Endodermal cell (in vitro differentiated cells): ENCODE measurements around the gene SPINK14. TPM values are rescaled to one million over a fixed set of nuclear protein-coding genes. Genes with fewer than 3 reads are reported as not detected.

ENCODE experiments used
- DNase-seq: peaks from one replicate; pipeline ENCODE4 v3.0.0-alpha.2; 2017
- H3K27ac ChIP-seq: 2 replicates; pipeline ENCODE4 v1.5.1; 2013; ENCODE audit warnings: mild to moderate bottlenecking, low read depth, low read length, moderate library complexity
- H3K27me3 ChIP-seq: 2 replicates; pipeline ENCODE4 v1.6.1; 2013; ENCODE audit warnings: mild to moderate bottlenecking, low read length, moderate library complexity; ENCODE audit not compliant: insufficient read depth, control insufficient read depth, poor library complexity, severe bottlenecking
- H3K36me3 ChIP-seq: 2 replicates; pipeline ENCODE4 v1.7.0; 2013; ENCODE audit warnings: mild to moderate bottlenecking, low read length, moderate library complexity; ENCODE audit not compliant: control insufficient read depth, insufficient read depth
- H3K4me1 ChIP-seq: one replicate; pipeline ENCODE4 v1.7.0; 2013; ENCODE audit warnings: low read length; ENCODE audit not compliant: control insufficient read depth, insufficient read depth
- H3K4me3 ChIP-seq: 2 replicates; pipeline ENCODE4 v1.5.1; 2013; ENCODE audit warnings: mild to moderate bottlenecking, low read length, moderate library complexity
- H3K9ac ChIP-seq: 2 replicates; pipeline ENCODE4 v1.6.1; 2013; ENCODE audit warnings: mild to moderate bottlenecking, low read length, moderate library complexity; ENCODE audit not compliant: poor library complexity, severe bottlenecking; ENCODE audit errors: extremely low read depth
- H3K9me3 ChIP-seq: 2 replicates; pipeline ENCODE4 v1.6.1; 2013; ENCODE audit warnings: mild to moderate bottlenecking, low read length, moderate library complexity; ENCODE audit not compliant: control insufficient read depth
- H3K27ac Mint-ChIP-seq: 2 replicates; pipeline ENCODE4 v1.8.0; 2020; ENCODE audit warnings: mixed read lengths
- H3K27me3 Mint-ChIP-seq: 2 replicates; pipeline ENCODE4 v1.8.0; 2021; ENCODE audit warnings: mild to moderate bottlenecking, mixed read lengths; ENCODE audit not compliant: insufficient read depth
- H3K36me3 Mint-ChIP-seq: 2 replicates; pipeline ENCODE4 v1.8.0; 2020; ENCODE audit warnings: low read depth, mixed read lengths
- H3K4me1 Mint-ChIP-seq: 2 replicates; pipeline ENCODE4 v1.8.0; 2020; ENCODE audit warnings: mixed read lengths
- H3K4me3 Mint-ChIP-seq: 2 replicates; pipeline ENCODE4 v1.8.0; 2020; ENCODE audit warnings: mild to moderate bottlenecking, moderate library complexity, mixed read lengths
- H3K9me3 Mint-ChIP-seq: 2 replicates; pipeline ENCODE4 v1.8.0; 2020; ENCODE audit warnings: mild to moderate bottlenecking, mixed read lengths
- WGBS, 2 experiments: methylation state at CpG; one replicate each; pipeline versions ENCODE4 v1.1.5 to v1.1.7; 2013; ENCODE audit warnings: missing lambda C conversion rate in 2 of 2, mixed read lengths in 1 of 2; ENCODE audit not compliant: insufficient coverage in 1 of 2, insufficient read length in 1 of 2; 5-methylcytosine and 5-hydroxymethylcytosine counted together
- total RNA-seq, 2 donors: library from RNA; stranded (reverse); fragmentation: NEBNext Ultra II Directional in 1 of 2; extraction: Animal tissue kit (Norgen Biotek cat#: 25700) in 1 of 2; gene quantifications; 2 replicates in 1 of 2; 3 replicates in 1 of 2; pipeline ENCODE4 v1.2.1, GENCODE V29; 2021
- TF ChIP-seq, protein P1 (sequence below): fragments of 200-600 bp; sonication (generic); conservative IDR thresholded peaks from 2 replicates; pipeline ENCODE4 v1.5.0; 2021; ENCODE audit warnings: antibody characterized with exemption, mild to moderate bottlenecking

SPINK14 gene
- total RNA-seq, 2 donors from 2014 or later = not detected

DNA sequence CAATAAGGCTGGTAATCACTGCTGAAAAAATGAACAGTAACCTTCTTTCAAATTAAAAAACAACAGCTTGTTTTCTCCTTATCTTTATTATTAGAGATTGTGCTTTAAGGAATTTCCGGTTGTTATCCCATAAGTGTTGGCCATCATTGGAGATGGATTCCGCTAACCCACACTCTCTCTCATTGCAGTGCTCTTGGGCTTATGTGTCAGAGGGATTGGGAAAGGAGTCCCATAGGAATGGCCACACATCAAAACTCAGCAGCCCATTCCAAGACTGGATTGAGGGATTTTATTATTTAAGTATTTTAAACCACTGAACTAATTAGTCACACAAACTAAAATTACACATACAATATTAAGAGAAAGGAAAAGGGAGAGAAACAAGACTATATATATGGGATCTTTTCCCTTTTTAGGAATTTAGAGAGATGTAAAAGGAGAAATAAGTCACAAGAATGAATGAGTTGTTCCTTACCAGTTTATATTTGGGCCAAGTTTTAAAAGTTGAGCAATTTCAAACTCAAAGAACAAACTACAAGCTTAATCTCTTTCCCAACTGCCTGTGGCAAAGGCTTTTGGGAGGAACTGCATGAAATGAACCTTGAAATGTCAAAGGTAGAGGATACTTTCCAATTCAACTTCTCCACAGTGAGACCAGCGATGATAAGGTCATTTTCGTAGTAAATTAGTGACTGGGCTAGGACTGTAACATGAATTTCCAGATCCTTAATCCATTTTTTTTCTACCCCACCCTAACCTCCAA, 36.9 kb downstream of the SPINK14 start:
- Mint-ChIP-seq H3K27me3 (peaks cover 15% of the 10 kb centered on the region), H3K9me3 (no peaks in the 10 kb centered on the region), H3K4me1 (peaks cover 10% of the 10 kb centered on the region), H3K27ac (no peak overlapping the region), H3K4me3 (no peak overlapping the region), H3K36me3 (no peaks in the 10 kb centered on the region)
- WGBS, 2 experiments = 98% methylated on average over 4 of the region's 4 CpGs; no CpG with 5 or more reads in 1 of the 2 experiments
- DNase-seq = no peak
- TF ChIP-seq, protein P1, sequence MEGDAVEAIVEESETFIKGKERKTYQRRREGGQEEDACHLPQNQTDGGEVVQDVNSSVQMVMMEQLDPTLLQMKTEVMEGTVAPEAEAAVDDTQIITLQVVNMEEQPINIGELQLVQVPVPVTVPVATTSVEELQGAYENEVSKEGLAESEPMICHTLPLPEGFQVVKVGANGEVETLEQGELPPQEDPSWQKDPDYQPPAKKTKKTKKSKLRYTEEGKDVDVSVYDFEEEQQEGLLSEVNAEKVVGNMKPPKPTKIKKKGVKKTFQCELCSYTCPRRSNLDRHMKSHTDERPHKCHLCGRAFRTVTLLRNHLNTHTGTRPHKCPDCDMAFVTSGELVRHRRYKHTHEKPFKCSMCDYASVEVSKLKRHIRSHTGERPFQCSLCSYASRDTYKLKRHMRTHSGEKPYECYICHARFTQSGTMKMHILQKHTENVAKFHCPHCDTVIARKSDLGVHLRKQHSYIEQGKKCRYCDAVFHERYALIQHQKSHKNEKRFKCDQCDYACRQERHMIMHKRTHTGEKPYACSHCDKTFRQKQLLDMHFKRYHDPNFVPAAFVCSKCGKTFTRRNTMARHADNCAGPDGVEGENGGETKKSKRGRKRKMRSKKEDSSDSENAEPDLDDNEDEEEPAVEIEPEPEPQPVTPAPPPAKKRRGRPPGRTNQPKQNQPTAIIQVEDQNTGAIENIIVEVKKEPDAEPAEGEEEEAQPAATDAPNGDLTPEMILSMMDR = no peak
- no peak overlapping the region for H3K27ac ChIP-seq
- H3K4me1 ChIP-seq = peaks cover 3% of the 10 kb centered on the region
- no peak overlapping the region for H3K4me3 ChIP-seq
- H3K9ac ChIP-seq = no peak overlapping the region
- no peaks in the 10 kb centered on the region for H3K36me3 ChIP-seq
- H3K9me3 ChIP-seq = no peaks in the 10 kb centered on the region
- H3K27me3 ChIP-seq = no peaks in the 10 kb centered on the region

DNA sequence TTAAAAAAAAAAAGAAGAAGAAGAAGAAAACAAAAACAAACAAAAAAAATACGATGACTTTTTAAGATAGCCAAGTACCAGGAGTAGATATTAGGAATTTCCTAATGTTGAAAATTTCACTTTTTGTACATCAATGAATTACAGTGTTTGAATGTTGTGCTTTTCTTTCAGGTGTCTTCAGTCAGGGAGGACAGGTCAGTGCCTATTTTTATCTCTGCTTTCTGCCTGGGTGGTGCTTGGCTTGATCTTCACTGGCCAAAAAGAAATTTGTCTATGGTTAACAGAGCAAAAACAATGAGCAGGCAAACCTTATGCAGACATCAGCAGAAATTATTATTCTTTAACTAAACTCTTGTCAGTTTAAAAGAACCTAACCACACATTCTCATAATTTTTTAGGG, 37.5 kb downstream of the SPINK14 start:
- H3K27me3 ChIP-seq = no peaks in the 10 kb centered on the region
- no peaks in the 10 kb centered on the region for H3K9me3 Mint-ChIP-seq
- DNase-seq = no peak
- H3K36me3 ChIP-seq = no peaks in the 10 kb centered on the region
- no peak overlapping the region for H3K9ac ChIP-seq
- no peak overlapping the region for H3K27ac ChIP-seq
- H3K4me1 Mint-ChIP-seq = peaks cover 10% of the 10 kb centered on the region
- no peak overlapping the region for H3K4me3 Mint-ChIP-seq
- H3K27ac Mint-ChIP-seq = no peak overlapping the region
- TF ChIP-seq, protein P1 = no peak
- peaks cover 3% of the 10 kb centered on the region for H3K4me1 ChIP-seq
- no peak overlapping the region for H3K4me3 ChIP-seq
- H3K9me3 ChIP-seq = no peaks in the 10 kb centered on the region
- H3K27me3 Mint-ChIP-seq = peaks cover 18% of the 10 kb centered on the region
- 91% methylated on average over 1 of the region's 1 CpG; no CpG with 5 or more reads in 1 of the 2 experiments for WGBS, 2 experiments
- H3K36me3 Mint-ChIP-seq = no peaks in the 10 kb centered on the region

DNA sequence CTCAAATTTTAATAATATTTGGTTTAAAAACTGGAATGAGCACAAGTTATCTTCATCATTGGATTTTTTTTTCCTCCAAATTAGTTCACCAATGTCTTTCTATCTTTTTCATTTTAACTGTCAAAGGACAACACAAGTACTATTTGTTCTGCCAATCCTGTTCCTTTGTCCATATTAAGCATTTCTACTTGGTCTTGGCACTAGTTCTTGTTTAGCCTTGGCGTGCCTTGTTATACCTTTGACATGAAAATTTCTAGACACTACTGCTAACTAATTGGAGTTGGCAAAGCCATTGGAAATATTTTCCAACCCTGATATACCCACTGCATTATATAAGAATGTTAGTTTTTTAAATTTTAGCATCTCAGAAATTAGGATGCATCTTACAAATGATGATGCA, 38.3 kb downstream of the SPINK14 start:
- H3K27ac Mint-ChIP-seq = no peak overlapping the region
- Histone ChIP-seq H3K4me3 (no peak overlapping the region), H3K4me1 (peaks cover 3% of the 10 kb centered on the region), H3K36me3 (no peaks in the 10 kb centered on the region), H3K27me3 (peaks cover 7% of the 10 kb centered on the region), H3K9ac (no peak overlapping the region), H3K9me3 (no peaks in the 10 kb centered on the region), H3K27ac (no peak overlapping the region)
- H3K9me3 Mint-ChIP-seq = no peaks in the 10 kb centered on the region
- H3K27me3 Mint-ChIP-seq = peaks cover 25% of the 10 kb centered on the region
- 100% methylated on average over 1 of the region's 1 CpG; no CpG with 5 or more reads in 1 of the 2 experiments for WGBS, 2 experiments
- H3K36me3 Mint-ChIP-seq = no peaks in the 10 kb centered on the region
- H3K4me1 Mint-ChIP-seq = peaks cover 10% of the 10 kb centered on the region
- TF ChIP-seq, protein P1 = no peak
- no peak for DNase-seq
- no peak overlapping the region for H3K4me3 Mint-ChIP-seq
